ENCODE measurements around the gene MARCHF3.
"Not testable (repeated sequence)": the region's sequence is repeated elsewhere in the genome, so short reads cannot be mapped to it uniquely, and the experiment has no call there.

Gene MARCHF3

DNA sequence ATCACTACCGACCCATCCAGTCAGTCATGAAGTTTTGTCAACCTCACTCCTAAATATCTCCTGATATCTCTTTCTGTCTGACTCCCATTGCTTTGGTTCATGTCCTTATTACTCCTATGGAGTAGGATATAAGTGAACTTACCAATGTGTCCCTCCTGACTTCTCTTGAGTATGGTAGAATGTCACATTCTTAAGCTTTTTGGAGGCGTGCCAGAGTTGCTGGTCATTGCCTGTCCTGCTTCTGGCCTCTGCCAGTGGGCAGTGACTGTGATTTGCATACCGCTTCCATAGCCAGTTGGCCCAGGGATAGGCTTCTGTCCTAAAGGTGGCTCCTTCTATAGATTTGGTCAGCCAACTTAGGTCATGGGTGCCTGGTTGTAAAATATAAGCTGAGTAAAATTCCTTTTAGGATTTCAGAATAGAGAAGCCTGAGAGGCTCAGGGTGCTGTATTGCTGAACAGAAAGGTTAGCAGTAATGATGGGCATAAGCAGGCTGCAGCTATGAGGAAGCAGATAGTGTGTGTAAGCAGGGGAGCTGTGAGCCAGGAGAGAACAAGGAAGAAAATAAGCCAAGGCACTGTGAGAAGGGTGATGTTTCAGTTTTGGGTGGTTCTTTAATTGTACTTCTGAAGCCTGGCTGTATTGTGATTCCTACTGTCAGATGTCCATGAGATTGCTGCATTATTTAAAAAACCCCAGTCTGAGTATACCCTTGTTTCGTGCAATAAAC, 16.1 kb upstream of the MARCHF3 start:
- DNase-seq = no peak

DNA sequence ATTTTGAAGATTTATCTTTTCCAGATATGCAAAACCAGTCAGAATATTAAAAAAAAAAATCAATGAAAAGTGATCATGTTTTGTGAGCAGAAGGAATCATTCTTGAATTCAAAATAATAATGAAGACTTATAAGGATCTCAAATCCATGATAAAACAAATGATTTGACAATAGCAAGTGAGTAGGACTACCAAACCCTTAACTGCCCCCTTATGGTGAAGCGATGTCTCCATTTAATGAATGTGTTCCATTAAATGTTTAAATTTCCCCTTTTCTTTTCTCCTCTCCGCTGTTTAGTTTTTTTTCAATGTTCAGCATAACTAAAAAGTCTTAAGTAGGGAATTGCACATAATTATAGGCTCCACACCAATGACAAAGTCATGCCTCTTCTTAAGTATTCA, 12.2 kb upstream of the MARCHF3 start:
- DNase-seq = no peak

DNA sequence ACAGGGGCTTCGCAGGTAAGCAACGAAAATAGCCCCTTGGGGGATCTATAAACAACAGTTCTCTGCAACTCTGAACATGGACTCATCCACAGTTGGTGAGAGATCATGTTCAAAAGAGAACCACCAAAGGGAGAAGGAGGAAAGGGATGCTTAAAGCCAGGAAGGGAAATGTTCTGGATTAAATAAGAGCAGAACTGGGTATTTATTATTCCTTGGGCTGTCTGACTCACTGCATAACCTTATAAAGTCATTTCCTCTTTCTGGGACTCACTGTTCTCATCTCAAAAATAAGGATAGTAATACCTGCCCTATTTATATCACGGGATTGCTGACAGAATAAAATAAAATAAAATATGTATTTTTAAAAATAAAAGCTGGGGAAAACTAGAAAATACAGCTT, 11.2 kb upstream of the MARCHF3 start:
- peak; percentile 31 for DNase-seq

DNA sequence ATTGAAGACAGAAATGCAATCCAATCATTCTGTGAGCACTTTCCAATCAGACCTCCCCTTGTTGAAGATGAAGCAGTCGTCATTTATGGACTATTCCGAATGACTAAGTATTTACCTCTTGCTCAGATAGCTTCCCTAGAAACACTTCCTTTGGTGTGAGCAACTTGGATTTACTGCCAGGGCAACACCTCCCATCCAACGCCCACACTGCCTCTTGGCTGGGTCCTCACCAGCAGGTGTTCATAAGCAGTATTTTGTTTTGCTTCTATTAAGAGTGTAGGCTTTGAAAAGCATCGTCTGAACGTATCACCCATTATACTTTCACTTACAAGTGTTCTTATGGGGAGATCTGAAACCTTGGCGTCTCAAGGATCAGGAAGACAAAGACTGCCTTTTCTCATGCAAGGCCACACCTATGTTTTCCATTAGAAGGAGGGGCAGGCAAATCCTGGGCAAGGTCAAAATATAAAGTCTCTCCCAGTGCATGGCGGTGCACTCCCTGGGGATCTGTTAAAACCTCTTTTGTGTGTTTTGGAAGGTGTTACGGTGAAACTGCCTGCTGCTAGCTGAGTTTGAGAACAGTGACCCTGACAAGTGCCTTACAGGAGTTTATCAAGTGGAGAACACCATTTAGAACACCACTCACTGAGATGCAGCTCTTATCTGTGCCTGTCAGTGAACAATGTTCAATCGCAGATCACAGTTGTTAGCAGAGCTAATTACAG, 10.6 kb upstream of the MARCHF3 start:
- DNase-seq = no peak

DNA sequence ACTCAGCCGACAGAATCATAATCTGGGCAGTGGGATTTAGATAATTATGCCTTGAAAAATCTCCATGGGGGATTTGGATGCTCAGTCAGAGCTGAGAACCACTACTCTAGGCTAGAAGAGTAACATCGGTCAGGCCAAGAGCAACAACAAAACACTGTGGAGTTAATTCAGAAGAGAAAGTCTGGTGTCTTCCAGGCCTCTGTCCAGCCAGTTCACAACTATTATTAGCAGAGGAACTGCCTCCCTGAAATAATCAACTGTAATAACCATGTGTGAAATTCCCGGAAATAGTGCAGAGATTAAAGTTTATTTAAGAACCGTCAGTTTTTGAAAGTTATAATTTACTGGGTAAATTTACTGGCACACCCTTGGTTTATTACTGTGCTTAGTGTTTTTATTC, 8.2 kb upstream of the MARCHF3 start:
- no peak for DNase-seq

DNA sequence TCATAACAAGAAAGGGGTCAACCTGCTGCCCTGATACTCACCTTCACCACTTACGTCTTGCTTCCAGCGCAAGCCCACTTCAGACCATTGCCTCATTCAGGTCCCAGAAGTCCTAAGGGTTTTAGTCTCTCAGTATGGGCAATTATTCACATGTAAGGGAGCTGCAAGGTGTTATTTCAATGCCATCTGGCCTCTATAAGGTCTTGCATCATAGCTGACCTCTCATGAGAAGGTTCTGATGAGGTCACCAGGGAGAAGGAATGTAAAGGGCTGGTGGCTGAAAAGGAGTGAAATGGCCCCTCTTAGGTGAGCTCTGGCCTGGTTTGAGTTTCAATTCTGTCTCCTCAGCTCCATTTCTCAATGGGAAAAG, 1.5 kb upstream of the MARCHF3 start:
- DNase-seq = no peak

DNA sequence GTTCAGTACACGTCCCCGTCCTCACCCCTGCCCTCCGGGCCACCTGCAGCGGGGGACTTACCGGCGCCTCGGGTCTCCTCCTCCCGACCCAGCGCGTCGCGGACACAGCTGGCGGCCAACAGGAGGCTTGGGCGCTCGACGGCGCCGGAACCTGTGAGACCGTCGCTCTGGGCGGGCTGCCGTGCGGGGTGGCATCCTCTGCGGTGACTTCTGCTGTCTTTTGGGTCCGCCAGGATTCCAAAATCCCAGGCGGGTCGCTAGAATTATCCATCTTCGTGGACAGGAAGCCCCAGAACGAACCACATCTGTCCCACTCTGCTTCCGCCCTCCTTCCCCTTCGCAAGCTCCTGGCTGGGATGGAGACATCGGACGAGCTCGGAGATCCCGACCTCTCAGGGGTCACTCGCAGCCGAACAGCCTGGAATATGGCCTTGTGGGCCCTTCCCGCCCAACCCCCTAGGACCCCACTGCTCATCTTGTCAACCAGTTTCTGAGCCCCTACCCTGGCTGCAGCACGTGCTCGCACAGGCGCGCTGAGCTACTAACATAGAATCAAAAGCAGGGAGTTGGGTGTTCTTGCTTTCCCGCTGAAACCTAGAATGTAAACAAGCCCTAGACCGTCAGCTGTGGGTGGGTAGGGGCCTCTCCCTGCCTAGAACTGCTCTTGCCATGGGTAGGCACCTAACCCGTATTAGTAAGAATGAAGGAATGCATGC, 947 bp upstream of the MARCHF3 start:
- DNase-seq = peak; percentile 7

DNA sequence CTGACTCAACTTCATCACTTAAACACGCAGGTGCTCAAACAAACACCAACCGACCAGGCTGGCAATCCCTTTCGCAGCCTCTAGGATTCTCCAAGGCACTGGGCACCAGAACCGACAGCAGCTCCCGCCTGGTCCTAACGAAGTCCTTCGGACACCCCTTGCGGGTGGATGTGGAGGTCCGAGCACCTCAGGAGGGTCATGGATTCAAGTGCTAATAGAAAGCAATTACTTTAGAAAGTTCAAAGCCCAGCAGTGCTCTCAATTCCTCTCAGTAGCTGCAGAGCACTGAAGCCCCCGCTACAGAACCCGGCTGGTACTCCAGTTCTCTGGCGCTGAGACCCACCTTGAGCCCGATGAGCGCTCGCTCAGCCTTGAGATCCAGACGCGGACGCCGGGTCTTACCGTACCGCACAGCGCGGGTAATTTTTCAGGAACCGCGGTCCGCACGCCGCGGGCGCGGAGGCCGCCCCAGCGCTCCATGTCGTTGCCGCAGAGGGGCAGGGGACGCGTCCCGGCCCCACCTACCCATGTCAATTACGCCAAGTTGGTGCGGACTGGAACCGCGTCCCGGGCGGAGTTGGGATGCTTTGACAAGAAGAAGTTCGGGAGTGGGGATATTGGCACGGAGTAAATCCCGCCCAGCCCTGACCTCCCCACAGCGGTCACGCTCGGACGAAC, 638 bp downstream of the MARCHF3 start:
- peak; percentile 46 for DNase-seq

DNA sequence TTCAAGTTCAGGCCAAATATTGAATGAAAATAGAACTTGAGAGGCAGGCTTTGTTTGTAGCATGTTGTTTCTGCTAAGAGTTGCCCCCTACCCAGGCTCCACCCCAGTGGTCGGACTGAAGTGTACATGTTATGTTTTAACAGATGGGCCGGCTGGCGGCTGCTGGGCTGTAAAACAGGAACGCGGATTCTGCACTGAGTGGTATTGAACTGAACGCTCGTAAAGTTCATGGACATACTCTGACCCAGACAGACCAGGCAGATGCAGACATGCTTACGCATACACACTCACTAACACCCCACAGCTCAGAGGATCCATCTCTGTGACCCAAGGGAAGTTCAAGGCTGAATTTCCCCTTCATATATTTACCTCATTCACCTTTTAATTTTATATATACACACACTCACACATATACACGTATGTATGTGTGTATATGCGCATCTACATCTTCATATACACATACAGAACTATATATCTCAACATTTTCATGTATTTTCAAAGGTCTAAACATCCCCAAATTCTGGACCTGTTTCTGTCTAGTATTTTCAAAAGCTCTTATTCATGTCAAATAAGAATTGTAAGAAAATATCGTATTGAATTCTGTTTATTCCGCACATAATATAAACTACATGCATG, 1.4 kb downstream of the MARCHF3 start:
- DNase-seq = no peak

DNA sequence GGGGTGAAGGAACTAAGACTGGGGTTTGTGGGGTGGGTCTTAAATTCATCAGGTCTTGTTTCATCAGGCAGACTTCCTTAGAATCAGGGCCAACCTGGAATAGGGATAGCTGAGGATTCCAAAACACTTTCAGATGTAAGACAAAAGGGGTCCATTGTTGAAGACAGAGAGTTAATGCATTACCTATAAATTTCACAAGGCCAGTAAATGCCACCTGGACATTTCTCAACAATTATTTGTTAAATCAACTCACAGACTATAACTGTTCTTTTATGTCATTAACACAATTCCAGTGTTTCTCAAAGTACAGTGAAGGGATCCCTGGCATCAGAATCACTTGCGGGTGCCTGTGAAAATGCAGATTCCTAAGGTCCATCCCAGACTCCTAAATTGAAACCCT, 2.8 kb downstream of the MARCHF3 start:
- DNase-seq = no peak

DNA sequence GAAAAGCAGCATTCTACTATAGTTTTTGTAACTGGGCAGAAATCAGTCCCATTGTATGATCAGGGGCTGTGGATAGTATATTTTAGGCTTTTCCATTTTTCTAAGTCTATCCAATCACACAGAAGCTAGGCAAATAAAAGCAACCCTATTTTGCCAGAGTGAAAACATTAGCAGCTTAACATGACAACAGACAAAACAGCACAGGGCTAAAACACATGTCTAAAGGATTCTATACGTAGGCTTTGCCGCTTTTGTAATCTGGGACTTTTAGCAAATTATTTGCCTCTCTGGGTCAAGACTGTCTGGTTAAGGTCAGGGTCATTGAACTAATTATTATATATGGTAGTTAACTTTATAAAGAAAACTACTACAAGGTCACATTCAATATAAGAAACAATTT, 4.2 kb downstream of the MARCHF3 start:
- no peak for DNase-seq

DNA sequence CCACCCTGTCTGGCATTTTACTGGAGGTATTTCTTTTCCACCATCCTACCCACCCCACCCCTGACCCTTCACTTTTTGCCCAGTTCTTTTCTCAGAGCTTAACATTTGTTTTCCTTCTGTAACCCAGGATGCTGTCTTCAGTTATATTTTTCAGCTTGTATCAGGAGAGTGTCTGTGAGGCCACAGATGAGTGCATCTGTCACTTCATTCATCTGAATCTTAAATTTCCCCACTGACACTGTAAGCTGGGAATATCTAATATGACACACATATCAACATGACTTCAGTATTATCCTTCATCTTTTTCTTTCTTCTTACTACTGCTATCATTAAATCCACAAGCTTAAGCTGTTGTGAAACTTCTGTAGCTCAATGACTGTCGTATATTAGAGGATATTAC, 4.9 kb downstream of the MARCHF3 start:
- DNase-seq = no peak

DNA sequence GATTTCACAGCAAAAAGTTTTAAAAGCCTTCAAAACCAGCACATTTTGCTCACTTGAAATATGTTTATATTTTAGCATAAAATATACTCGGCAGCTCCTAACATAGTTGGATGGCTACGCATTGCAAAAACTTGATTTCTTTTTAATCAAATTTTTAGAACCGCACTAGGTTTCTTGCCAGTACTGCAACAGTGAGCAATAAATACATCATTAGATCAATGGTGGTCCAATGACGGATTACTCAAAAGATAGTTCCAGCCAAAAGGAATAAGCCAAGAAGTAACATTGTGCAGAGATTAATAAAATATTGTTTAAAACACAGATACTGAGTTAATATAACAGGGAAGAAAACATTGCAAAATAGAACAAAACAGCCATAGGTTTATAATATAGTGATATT, 5.5 kb downstream of the MARCHF3 start:
- no peak for DNase-seq

DNA sequence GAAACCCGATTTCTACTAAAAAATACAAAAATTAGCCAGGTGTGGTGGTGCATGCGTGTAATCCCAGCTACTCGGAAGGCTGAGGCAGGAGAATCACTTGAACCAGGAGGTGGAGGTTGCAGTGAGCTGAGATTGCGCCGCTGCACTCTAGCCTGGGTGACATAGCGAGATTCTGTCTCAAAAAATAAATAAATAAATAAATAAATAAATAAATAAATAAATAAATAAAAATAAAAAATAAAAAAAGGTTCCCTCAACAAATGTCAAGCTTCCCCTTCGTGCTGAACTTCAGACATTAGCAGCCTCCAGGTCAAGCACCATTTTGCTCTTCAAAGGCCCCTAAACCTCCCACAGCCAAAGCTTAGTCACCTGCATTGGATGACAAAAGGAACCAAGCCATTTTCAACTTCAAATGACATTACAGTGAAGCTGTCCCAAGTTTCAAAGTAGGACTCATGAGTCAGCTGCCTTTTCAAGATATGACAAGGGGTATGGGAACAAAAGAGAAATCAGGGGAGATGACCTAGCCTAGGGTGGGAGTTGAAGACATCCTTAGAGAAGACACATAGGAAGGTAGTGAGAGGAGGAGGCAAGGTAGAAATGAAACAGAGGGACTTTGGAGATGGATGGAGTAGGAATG, 6.7 kb downstream of the MARCHF3 start:
- DNase-seq = not testable (repeated sequence)

DNA sequence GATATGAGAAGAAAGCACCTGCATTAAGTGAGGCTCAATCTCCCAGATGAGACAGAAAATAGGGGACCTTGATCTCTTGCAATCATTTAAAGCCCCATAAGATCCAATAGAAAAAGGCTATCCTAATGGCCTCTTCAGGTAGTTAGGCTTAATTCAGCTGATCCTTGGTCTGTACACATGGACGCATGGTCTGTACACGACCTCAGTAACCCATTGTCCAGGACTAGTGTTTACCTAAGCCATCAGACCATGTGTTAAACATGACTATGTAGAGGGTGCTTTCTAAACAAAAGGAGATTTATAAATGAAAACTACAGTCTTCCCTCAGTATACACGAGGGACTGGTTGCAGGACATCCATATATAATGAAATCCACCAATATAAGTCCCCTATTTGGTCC, 7.5 kb downstream of the MARCHF3 start:
- DNase-seq = no peak

DNA sequence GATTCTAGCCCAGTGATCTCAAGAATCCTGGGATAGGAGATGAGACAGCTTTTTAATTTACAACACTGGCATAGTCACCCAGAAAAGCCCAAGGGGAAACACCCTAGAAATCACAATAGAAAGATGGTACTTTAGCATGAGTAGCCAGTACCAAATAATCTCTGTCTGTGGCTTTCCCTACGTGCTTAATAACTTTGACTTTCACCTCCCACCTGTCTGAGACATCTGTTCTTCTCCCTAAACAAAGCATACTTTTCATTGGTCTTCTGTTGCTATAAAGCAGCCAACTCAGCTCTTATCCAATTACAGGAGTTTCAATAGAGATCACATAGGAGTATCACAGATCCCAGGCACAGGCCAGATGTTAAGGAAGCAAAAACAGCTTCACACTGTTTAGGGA, 10.4 kb downstream of the MARCHF3 start:
- DNase-seq = no peak

DNA sequence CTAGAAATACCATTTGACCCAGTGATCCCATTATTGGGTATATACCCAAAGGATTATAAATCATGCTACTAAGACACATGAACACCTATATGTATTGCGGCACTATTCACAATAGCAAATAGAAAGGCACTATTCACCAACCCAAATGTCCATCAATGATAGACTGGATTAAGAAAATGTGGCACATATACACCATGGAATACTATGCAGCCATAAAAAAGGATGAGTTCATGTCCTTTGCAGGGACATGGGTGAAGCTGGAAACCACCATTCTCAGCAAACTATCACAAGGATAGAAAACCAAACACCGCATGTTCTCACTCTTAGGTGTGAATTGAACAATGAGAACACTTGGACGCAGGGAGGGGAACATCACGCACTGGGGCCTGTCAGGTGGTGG, 13.6 kb downstream of the MARCHF3 start:
- DNase-seq = not testable (repeated sequence)

DNA sequence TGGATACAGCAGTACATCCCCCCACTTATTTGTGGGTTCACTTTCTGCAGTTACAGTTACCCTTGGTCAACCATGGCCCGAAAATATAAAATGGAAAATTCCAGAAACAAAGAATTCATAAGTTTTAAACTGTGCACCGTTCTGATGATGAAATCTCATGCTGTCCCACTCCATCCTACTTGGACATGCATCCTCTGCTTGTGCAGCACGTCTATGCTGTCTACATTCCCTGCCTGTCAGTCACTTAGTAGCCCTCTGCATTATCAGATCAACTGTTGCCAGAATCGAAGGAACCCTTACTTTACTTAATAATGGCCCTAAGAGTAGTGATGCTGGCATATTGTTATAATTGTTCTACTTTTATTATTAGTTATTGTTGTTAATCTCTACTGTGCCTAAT, 14.6 kb downstream of the MARCHF3 start:
- DNase-seq = no peak

DNA sequence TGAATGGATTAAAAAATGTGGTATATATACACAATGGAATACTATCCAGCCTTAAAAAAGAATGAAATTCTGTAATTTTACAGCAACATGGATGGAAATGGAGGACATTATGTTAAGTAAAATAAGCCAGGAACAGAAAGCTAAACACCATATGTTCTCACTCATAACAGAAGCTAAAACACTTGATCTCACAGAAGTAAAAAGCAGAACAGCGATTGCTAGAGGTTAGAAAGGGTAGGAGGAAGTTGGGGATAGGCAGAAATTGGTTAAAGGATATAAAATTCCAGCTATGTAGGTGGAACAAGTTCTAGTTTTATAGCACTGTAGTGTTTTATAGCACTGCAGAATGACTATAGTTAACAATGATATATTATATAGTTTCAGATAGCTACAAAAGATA, 15.8 kb downstream of the MARCHF3 start:
- no peak for DNase-seq

DNA sequence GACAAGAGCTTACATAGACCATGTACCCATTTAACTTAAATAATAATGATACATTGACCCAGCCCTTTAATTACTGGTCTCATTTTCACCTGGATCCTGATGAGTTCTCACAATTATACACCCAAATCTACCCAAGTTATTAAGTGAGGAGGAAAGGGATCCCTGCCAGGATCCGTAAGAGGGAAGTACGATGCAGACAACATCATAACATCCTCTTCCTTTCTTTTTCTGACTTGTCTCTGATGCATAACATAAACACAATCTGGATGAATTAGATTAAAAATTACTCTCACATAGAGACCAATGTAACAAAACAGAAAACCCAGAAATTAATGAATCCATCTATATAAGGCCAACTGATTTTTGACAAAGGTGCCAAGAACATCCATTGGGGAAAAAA, 17.0 kb downstream of the MARCHF3 start:
- DNase-seq = no peak

DNA sequence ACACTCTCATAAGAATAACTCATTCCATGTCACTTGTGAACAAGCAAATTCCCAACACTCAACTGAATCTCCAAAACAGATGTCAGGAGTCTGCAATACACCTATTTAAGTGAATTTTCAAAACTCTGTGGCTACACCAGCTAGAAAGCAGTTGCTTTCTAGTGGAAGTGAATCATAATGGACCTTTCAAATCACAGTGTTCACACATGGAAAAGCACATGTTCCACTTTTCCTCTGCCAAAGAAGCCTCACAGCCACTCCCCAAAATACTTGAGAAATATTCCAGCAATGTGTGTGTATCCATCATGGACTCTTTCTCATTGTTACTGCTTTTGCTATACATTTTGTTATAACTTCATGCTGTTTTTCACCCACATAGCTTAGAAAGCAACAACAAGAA, 17.4 kb downstream of the MARCHF3 start:
- DNase-seq = peak; percentile 39

DNA sequence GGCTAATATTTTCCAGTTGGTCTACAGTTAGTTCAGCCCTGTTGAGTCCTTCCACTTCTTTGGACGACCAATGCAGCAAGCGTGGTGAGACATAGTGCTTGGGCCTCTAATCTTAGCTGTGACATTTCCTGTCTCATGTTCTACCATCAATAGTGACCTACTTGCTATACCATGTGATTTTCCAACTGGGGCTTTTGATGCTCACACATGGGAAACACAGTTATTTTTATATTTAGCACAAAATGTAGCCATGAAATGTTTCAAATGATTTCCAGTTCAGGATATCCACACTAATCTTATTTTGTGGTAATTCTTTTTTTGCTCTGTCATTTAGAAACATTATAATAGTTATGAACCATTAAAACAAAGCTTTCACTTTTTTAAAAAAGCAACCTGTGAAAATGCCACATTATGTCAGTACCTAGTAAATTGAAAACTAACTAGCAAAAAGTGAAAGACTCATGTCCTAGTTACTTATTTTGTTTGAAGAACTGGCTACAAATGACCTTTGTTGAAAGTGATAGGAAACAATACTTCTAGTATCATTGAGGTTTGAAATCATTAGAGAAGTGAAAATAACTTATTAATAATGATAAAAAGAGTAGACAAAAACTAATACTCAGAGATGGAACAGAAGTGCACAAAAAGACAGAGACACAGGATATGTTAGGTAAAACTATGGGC, 18.3 kb downstream of the MARCHF3 start:
- DNase-seq = peak; percentile 15

Measured in fibroblast of skin of back (primary cell).